Thyroid gland (tissue), 4 donors: ENCODE measurements around the gene JAKMIP1.

Experiments used
- CTCF ChIP-seq, 6 experiments: fragments of 200-600 bp in 3 of 6; fragments of 450-650 bp in 3 of 6; sonication (generic) in 3 of 6; IDR thresholded peaks; one replicate each; pipeline ENCODE4 v1.5.1; 2016 to 2019; ENCODE audit warnings: antibody characterized with exemption in 6 of 6, mild to moderate bottlenecking in 2 of 6, inconsistent platforms in 1 of 6, moderate library complexity in 1 of 6
- POLR2A ChIP-seq, 2 donors: fragments of 450-650 bp; IDR thresholded peaks; one replicate each; pipeline ENCODE4 v1.6.1; 2017; ENCODE audit warnings: antibody characterized with exemption in 2 of 2, mild to moderate bottlenecking in 2 of 2, moderate library complexity in 1 of 2

- TF ChIP-seq CTCF (IDR thresholded peaks at IDR 0.05), result no peak
- TF ChIP-seq POLR2A (IDR thresholded peaks at IDR 0.05), result no peak
Measured at GRCh38 chr4:6235012-6235411, 34.7 kb upstream of the JAKMIP1 start.
